Heart right ventricle (tissue), 16 donors: ENCODE results near the gene RAC2. TPM values are rescaled to one million over a fixed set of nuclear protein-coding genes. Genes with fewer than 3 reads are reported as not detected.

Experiments
- ATAC-seq, 8 donors: fragments of 200-7000 bp; cut with Tn5 transposase; one replicate each; pipeline ENCODE4 v1.9.1; 2020; ENCODE audit warnings: mild to moderate bottlenecking in 8 of 8, moderate library complexity in 8 of 8, moderate number of reproducible peaks in 1 of 8
- DNase-seq, 2 donors: peaks; one replicate each; pipeline ENCODE4 v3.0.0-alpha.2; 2020
- H3K27ac ChIP-seq, 10 donors: fragments of 200-600 bp; sonication (generic) in 2 of 10; one replicate each; pipeline versions ENCODE4 v1.5.0 to v1.8.0; 2020 to 2022; ENCODE audit warnings: mild to moderate bottlenecking in 3 of 10
- H3K27me3 ChIP-seq, 7 donors: fragments of 200-600 bp; one replicate each; pipeline ENCODE4 v1.8.0; 2021 to 2022; ENCODE audit warnings: mild to moderate bottlenecking in 2 of 7
- H3K36me3 ChIP-seq, 9 donors: fragments of 200-600 bp; sonication (generic) in 1 of 9; one replicate each; pipeline versions ENCODE4 v1.5.0 to v1.8.0; 2020 to 2022; ENCODE audit warnings: mild to moderate bottlenecking in 2 of 9
- H3K4me1 ChIP-seq, 9 donors: fragments of 200-600 bp; sonication (generic) in 1 of 9; one replicate each; pipeline versions ENCODE4 v1.5.0 to v1.8.0; 2020 to 2022; ENCODE audit warnings: mild to moderate bottlenecking in 4 of 9
- H3K4me3 ChIP-seq, 10 donors: fragments of 200-600 bp; sonication (generic) in 2 of 10; one replicate each; pipeline versions ENCODE4 v1.5.0 to v1.8.0; 2020 to 2022; ENCODE audit warnings: mild to moderate bottlenecking in 7 of 10, moderate library complexity in 2 of 10
- H3K9me3 ChIP-seq, 11 donors: fragments of 200-600 bp in 10 of 11; sonication (generic) in 2 of 11; one replicate each; pipeline versions ENCODE4 v1.5.0 to v1.8.0; 2013 to 2022; ENCODE audit warnings: mild to moderate bottlenecking in 2 of 11, control low read depth in 1 of 11, moderate library complexity in 1 of 11
- WGBS, 2 donors: extraction: QIAGEN DNeasy Blood & Tissue Kit; methylation state at CpG; one replicate each; pipeline ENCODE4 v1.1.7; 2013; ENCODE audit warnings: inconsistent platforms in 1 of 2; 5-methylcytosine and 5-hydroxymethylcytosine counted together
- intact Hi-C, 10 donors: fragments of 100-400 bp; cut with DNase I; formaldehyde crosslinking; loops; one replicate each; pipeline versions ENCODE4 v1.11.1 to v1.14.2; 2022
- polyA plus RNA-seq, 2 donors: library from polyadenylated mRNA; stranded (reverse); fragments of 200-250 nt; gene quantifications; one replicate each; pipeline ENCODE4 v1.2.3, GENCODE V29; 2013
- total RNA-seq, 10 donors: library from RNA; stranded (reverse); fragmentation: NEBNext Ultra II Directional in 3 of 10; extraction: Animal tissue kit (Norgen Biotek cat#: 25700) in 3 of 10; gene quantifications; one replicate each; pipeline versions ENCODE4 v1.2.1 to v1.2.4, GENCODE V29; 2021 to 2023
- TF ChIP-seq, protein P1 (sequence below), 9 donors: fragments of 200-600 bp; sonication (generic) in 2 of 9; IDR thresholded peaks; one replicate each; pipeline versions ENCODE4 v1.5.0 to v1.8.0; 2021 to 2022; ENCODE audit warnings: antibody characterized with exemption in 9 of 9, mild to moderate bottlenecking in 5 of 9, moderate library complexity in 1 of 9
- donor health status: Arrhythmogenic right ventricular cardiomyopathy.
- donor health status: ischemic (EF 13 %, LVEDD 7.1; RV severe dilation, severe dysfunction).
- donor health status: healthy with polysubstance abuse.
- donor health status: DM: no; HTN: yes; CAD: no.
- donor health status: DM: no; HTN: no; CAD: no.
- donor health status: ischemic (EF 25% LVEDD 6.9; RV normal size, moderate dysfunction).
- donor health status: ischemic (EF 25% LVEDD 5.7; RV mildly dilated, moderate dysfunction).
- donor health status: healthy.
- donor health status: DM: yes; HTN: yes; CAD: no.
- donor health status: Ischemic cardiomyopathy.
- donor health status: ischemic (EF 35%, LVEDD 5.7; RV mildly dilated, moderate dysfunction).
- donor health status: nonischemic (EF 11% LVEDD 7.7; RV severe dilation, severe dysfunction).
- donor health status: DM: yes; HTN: yes; CAD: no.
- donor health status: PGD.
- donor health status: ischemic (EF 29% LVEDD 5.4; RV normal size, mild dysfunction).
- donor health status: nonischemic (EF 23%, LVEDD 6.1; RV moderate dilation, normal function).

Gene RAC2
- total and polyA plus RNA-seq, 12 donors, result 1.1 to 37.1 (median 3.5) TPM

DNA sequence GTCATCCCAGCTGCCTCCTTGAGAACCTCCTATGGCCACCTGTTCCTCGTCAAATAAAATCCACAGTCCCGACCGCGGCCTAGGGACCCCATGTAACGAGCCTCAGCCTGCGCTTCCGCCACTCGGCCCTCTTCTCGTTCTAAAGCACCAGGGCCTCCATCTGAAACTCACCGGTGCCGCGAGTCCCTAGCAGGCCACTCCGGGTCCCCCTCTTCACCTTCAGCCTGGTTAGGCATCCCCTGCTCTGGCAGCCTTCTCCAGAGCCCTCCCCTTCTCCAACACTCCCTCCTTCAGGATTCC lies 29.4 kb downstream of the RAC2 start:
- Histone ChIP-seq H3K27me3 (peaks cover 0 to 62% (median 48%) of the 10 kb centered on the region in 7 donors), H3K4me3 (no peak overlapping the region), H3K4me1 (peaks cover 0 to 8% (median 6%) of the 10 kb centered on the region in 9 donors), H3K27ac (no peak overlapping the region), H3K36me3 (no peaks in the 10 kb centered on the region), H3K9me3 (no peaks in the 10 kb centered on the region)
- intact Hi-C loops, result no loop called here
- 74 to 84% methylated on average over 13 of the region's 13 CpGs for WGBS, 2 donors
- ATAC-seq (no peak), DNase-seq (no peak)
- TF ChIP-seq, protein P1, sequence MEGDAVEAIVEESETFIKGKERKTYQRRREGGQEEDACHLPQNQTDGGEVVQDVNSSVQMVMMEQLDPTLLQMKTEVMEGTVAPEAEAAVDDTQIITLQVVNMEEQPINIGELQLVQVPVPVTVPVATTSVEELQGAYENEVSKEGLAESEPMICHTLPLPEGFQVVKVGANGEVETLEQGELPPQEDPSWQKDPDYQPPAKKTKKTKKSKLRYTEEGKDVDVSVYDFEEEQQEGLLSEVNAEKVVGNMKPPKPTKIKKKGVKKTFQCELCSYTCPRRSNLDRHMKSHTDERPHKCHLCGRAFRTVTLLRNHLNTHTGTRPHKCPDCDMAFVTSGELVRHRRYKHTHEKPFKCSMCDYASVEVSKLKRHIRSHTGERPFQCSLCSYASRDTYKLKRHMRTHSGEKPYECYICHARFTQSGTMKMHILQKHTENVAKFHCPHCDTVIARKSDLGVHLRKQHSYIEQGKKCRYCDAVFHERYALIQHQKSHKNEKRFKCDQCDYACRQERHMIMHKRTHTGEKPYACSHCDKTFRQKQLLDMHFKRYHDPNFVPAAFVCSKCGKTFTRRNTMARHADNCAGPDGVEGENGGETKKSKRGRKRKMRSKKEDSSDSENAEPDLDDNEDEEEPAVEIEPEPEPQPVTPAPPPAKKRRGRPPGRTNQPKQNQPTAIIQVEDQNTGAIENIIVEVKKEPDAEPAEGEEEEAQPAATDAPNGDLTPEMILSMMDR (IDR thresholded peaks at IDR 0.05), result no peak

DNA sequence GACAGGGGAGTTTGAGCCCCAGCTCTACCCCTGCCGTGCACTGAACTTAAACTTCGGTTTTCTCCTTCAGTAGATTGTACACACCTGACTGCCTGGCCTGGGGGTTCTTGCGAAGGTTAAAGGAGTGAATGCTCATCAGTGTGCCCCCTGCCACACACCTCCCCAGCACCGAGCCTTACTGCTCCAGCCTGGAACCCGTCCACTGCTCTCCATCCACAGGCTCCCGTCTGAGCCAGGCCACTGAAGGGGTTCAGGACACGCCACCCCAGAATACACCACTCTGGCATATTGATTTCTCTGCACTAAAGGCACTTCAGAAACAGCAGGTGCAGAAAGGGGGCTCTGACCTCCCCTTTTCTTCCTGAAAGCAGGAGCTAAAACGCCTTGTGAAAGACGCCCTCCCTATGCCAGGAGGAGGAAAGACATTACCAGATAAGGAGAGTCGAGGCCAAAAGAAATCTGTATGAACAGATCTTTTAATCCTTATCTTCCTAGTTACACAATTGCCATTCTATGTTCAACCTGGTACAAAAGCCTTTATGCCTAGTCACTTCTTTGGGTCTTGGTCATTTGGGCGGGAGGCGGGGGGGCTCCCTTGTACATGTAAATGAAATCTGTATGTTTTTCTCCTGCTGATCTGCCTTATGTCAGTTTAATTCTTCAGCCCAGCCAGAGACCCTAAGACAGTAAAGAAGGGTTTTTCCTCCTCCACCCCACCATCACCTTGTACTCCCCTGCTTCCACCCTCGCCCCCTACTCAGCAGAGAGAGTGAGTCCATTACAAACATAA lies 29.9 kb downstream of the RAC2 start:
- H3K4me3 ChIP-seq, result no peak overlapping the region
- peaks cover 0 to 8% (median 3%) of the 10 kb centered on the region in 9 donors for H3K4me1 ChIP-seq
- intact Hi-C loops, result no loop called here
- ATAC-seq, result no peak
- TF ChIP-seq, protein P1 (IDR thresholded peaks at IDR 0.05), result no peak
- H3K36me3 ChIP-seq, result no peaks in the 10 kb centered on the region
- no peak overlapping the region for H3K27ac ChIP-seq
- peaks cover 0 to 59% (median 43%) of the 10 kb centered on the region in 7 donors for H3K27me3 ChIP-seq
- no peak for DNase-seq
- 84 to 85% methylated on average over 13 of the region's 13 CpGs for WGBS, 2 donors
- H3K9me3 ChIP-seq, result no peaks in the 10 kb centered on the region

DNA sequence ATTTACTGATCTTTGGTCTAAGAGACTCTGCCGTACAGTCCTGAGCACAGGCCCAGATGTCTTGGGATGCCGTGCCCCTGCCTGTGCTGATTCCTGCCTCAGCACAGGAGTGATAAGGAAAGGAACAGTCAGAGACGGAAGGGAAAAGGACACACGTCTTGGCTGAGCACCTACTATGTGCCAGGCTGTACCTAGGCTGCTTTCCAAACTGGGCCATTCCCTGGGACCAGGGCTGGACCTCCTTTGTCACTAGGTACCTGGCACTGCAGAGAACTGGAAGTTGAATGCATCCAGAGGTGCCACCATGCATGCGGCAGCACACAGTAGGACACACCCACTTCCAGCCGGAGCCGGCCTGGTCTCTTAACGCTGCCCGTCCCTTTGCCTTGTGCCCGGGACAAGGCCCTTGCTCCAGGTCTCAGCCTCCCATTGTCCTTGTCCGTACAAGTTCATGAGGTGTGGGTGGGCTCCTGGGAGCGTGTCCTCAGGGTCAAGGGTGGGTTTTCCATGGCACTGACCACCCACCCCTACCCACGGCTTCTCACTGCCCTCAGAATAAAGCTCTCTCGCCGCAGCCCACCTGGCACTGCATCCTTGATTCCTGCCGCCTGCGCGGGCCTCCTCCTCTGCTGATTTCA lies 30.7 kb downstream of the RAC2 start:
- WGBS, 2 donors, result 86 to 91% methylated on average over 18 of the region's 18 CpGs
- intact Hi-C loops, result no loop called here
- TF ChIP-seq, protein P1 (IDR thresholded peaks at IDR 0.05), result no peak
- Histone ChIP-seq H3K4me1 (peaks cover 0 to 8% (median 3%) of the 10 kb centered on the region in 9 donors), H3K9me3 (no peaks in the 10 kb centered on the region), H3K27ac (no peak overlapping the region), H3K4me3 (no peak overlapping the region), H3K27me3 (peaks cover 0 to 63% (median 38%) of the 10 kb centered on the region in 7 donors), H3K36me3 (no peaks in the 10 kb centered on the region)
- no peak for DNase-seq
- no peak for ATAC-seq

DNA sequence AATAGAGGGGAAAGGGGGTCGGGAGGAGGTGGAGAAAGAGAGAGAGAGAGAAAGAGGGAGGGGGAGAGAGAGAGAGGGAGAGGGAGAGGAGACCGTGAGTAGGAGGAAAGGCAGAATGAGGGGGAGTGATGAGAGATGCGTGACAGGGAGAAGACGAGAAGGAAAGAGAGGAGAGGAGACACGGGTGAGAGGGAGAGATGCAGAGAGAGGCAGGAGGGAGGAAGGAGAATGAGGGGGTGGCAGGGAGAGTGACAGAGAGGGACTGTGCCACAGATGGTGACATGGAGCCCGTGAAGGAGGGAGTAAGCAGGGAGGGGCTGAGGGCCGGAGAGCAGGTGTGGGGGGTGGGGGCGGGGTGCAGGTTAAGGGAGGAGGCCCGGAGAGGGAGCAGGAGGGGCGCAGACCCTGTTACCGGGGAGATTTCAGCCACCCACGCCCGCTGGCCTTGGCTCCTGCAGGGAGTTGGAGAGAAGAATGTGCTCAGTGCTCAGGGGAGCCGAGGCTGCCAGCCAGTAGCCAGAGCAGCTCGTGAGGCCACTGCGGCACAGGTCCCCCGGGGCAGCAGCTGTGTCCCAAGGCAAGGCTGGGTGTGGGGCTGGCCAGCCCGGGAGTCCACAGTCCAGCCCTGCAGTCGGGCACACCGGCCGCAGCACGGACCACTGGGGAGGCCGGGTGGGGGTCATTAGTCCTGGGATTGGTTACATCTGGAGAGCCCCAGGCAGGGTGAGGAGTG lies 31.7 kb downstream of the RAC2 start, which contains the start of gene SSTR3:
SSTR3 (minus strand) TSS at position 304 of the 733 bp plus-strand sequence. CDS start 4,674 bp downstream, outside the sequence.
- Histone ChIP-seq H3K9me3 (no peaks in the 10 kb centered on the region), H3K4me1 (peaks cover 0 to 8% (median 3%) of the 10 kb centered on the region in 9 donors), H3K36me3 (no peaks in the 10 kb centered on the region), H3K4me3 (no peak within 1 kb of the TSS), H3K27me3 (peaks cover 0 to 66% (median 37%) of the 10 kb centered on the region in 7 donors), H3K27ac (no peak within 1 kb of the TSS)
- TF ChIP-seq, protein P1 (IDR thresholded peaks at IDR 0.05), result no peak
- DNase-seq, result no peak
- peak in 5 of 8 donors; percentile 28 to 53 (median 39) for ATAC-seq
- WGBS, 2 donors, result 19 to 21% methylated on average over 22 to 23 of the region's 23 CpGs
- intact Hi-C loops, result no loop called here
